Measurements from ENCODE around the gene GPC6.

- TF ChIP-seq, protein P1, sequence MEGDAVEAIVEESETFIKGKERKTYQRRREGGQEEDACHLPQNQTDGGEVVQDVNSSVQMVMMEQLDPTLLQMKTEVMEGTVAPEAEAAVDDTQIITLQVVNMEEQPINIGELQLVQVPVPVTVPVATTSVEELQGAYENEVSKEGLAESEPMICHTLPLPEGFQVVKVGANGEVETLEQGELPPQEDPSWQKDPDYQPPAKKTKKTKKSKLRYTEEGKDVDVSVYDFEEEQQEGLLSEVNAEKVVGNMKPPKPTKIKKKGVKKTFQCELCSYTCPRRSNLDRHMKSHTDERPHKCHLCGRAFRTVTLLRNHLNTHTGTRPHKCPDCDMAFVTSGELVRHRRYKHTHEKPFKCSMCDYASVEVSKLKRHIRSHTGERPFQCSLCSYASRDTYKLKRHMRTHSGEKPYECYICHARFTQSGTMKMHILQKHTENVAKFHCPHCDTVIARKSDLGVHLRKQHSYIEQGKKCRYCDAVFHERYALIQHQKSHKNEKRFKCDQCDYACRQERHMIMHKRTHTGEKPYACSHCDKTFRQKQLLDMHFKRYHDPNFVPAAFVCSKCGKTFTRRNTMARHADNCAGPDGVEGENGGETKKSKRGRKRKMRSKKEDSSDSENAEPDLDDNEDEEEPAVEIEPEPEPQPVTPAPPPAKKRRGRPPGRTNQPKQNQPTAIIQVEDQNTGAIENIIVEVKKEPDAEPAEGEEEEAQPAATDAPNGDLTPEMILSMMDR (IDR thresholded peaks at IDR 0.05): no peak
- TF ChIP-seq POLR2A (IDR thresholded peaks at IDR 0.05): no peak
These were observed 70.0 kb downstream of the GPC6 start for GRCh38 chr13:93296584-93296983.
